GM19455 (cell line): Measurements from ENCODE around the gene TCEAL3.
"Not testable (repeated sequence)": the region's sequence is repeated elsewhere in the genome, so short reads cannot be mapped to it uniquely, and the experiment has no call there.

Experiments used
- ATAC-seq: cut with Tn5 transposase; IDR thresholded peaks from one replicate; pipeline ENCODE4 v1.9.1; 2021; ENCODE audit not compliant: unreplicated experiment

TCEAL3 gene, protein sequence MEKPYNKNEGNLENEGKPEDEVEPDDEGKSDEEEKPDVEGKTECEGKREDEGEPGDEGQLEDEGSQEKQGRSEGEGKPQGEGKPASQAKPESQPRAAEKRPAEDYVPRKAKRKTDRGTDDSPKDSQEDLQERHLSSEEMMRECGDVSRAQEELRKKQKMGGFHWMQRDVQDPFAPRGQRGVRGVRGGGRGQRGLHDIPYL

GRCh38 chrX:103607364-103608305 is at the start of gene TCEAL3:
TSS of gene TCEAL3 (plus strand) at chrX:103607963. CDS start at chrX:103609065, 1,102 bp downstream.
- peak; percentile 79 for ATAC-seq

GRCh38 chrX:103560256-103560655 is 47.5 kb upstream of the TCEAL3 start:
- no peak for ATAC-seq

- no peak for ATAC-seq
Observed at GRCh38 chrX:103562801-103563200, 45.0 kb upstream of the TCEAL3 start.

DNA sequence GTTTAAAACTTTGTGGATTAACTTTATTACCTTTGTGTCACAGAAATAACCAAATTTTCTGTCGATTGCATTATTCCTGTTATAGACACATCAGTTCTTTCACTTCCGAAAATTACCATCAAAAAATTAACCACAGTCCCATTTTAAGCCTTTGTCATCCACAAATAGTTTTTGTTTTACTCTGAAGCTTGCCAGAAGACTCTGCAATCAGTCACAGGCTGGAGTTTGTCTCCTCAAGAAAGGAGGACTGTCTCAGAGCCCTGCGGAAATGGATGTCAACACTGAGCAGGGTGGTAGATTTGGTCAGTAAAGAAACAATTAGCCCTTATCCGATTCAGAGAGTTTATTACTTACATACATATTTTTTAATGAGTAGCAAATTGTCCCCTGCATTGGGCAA is 42.6 kb upstream of the TCEAL3 start:
- no peak for ATAC-seq

- ATAC-seq = no peak
Observed at GRCh38 chrX:103565752-103566151, 42.0 kb upstream of the TCEAL3 start.

DNA sequence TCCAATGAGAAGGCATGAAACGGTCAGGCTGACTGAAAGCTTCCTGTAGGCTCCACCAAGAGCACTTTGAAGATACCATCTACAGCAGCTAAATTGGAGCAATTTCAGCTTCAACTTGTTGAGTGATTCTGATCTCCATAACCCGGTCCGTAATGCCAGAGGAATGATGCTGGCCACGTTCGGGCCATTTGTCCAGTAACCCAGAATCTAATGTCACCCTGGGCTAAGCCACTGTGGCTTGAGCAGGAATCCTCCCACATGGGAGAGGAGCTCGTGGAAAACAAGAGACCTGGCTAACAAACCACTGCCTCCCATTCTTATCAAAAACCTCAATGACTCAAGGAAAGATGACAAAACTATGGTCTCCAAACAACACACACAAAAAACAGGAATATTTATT is 36.6 kb upstream of the TCEAL3 start:
- ATAC-seq = no peak

GRCh38 chrX:103571726-103572125 is 36.0 kb upstream of the TCEAL3 start:
- ATAC-seq = no peak

GRCh38 chrX:103573202-103573601 is 34.6 kb upstream of the TCEAL3 start:
- no peak for ATAC-seq

DNA sequence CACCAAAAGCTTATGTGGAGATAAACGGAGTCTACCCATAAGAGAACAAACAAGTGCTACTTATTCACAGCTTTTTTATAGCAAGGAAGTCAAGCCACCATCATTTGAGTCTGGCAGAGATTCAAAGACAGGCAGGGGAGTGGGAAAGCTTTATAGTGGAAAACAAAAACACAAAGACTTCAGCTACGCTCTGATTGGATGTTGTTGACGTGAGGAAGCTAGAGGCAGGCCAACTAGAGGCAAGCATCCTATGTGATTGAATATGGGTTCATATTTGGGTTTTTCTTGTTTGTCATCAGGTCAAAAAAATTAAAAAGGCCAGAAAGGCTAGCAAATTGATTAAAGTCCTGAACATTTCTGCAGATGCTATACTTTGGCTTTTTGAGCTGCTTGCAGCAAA is 23.2 kb upstream of the TCEAL3 start:
- ATAC-seq = no peak

DNA sequence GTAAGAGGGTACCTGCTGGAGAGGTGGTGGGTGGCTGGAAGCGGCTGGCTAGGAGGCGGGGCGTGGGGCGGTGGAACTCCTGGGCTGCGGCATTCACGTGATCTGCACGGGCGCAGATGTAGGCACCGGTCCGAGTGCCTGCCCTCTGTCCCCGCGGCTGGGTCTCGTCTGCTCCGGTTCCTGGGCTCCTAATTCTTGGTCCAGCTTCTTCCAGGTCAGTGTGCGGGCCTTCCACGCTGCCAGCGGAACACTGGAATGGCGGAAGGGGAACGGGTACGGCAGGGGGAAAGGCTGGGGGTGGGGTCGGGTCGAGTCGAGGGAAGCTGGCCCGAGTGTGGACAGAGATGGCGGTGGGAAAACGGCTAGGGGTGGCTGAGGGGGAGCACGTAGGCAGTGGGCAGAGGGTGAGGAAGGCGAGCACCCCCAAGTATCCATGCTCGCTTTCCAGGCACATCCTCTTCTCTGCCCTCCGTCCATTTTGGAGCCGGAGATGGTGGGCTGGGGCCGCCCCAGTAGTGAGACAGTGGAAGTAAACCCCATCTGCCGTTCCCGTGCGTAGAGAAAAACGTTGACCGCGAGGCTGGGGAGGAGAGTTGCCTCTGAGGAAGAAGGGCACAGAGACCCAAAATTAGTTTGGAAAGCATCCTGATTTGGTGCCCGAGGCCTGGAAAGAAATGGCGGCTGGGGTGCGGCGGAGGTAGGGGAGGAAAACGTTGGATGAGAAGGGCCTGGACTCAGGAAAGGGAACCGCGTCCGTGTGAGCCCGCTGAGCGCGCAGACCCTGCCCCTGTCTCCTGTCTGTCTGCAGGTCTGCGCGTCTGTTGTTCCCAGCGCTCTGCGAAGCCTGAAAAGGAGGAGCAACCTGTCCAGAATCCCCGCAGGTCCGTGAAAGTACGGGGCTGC is 22.1 kb upstream of the TCEAL3 start, which contains the start of gene TCEAL4:
TCEAL4 (plus strand) TSS at position 105 of the 903 bp plus-strand sequence. CDS start 1,161 bp downstream, outside the sequence.
- ATAC-seq = peak; percentile 86

DNA sequence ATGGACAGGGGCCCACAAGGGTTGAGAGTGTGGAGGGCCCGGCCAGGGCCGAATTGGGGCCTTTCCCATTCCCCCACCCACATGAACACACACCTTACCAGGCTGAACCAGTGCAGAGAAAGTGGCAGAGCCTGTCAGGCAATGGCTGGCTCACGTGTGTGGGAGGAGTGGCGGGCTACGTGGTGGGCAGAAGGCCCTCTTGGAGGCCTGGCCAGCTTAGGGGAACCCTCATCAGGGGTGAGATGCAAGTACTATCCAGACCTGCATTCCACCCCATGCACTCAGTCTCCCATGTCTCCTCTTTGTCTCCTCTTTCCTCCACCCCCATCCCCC is 21.5 kb upstream of the TCEAL3 start:
- no peak for ATAC-seq

DNA sequence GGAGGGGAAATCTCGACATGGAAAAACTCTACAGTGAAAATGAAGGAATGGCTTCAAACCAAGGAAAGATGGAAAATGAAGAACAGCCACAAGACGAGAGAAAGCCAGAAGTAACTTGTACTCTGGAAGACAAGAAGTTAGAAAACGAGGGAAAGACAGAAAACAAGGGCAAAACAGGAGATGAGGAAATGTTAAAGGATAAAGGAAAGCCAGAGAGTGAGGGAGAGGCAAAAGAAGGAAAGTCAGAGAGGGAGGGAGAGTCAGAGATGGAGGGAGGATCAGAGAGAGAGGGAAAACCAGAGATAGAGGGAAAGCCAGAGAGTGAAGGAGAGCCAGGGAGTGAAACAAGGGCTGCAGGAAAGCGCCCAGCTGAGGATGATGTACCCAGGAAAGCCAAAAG is 21.1 kb upstream of the TCEAL3 start:
- ATAC-seq = no peak

DNA sequence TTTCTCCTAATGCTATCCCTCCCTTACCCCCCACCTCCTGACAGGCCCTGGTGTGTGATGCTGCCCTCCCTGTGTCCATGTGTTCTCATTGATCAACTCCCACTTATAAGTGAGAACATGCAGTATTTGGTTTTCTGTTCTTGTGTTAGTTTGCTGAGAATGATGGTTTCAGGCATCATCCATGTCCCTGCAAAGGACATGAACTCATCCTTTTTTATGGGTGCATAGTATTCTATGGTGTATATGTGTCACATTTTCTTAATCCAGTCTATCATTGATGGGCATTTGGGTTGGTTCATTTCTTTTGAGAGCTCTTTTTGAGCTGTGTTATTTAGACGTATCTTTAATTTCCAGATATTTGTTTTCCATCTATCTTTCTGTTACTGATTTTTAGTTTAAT is 15.5 kb upstream of the TCEAL3 start:
- not testable (repeated sequence) for ATAC-seq

GRCh38 chrX:103595202-103595601 is 12.6 kb upstream of the TCEAL3 start:
- ATAC-seq = not testable (repeated sequence)

- no peak for ATAC-seq
Observed at GRCh38 chrX:103608306-103608963, 672 bp downstream of the TCEAL3 start.

DNA sequence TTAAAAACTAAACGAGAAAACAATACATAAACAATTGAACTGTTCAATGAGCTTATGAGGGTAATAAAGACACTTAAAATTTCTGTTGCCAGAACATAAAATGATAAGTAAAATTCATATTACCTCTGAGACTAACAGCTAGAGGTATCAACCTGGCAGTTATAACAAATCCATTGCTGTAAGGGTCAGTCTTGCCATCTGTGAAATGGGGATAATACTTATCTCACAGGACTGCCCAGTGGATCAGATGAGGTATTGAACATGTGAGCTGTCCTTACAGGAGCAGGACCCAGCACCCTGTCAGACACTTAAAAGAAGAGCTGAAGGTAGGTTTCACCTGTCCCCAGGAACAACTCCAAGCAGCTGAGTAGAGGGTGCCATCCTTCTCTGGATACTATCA is 2.5 kb downstream of the TCEAL3 start:
- no peak for ATAC-seq

GRCh38 chrX:103613362-103613890 is 5.7 kb downstream of the TCEAL3 start:
- no peak for ATAC-seq

DNA sequence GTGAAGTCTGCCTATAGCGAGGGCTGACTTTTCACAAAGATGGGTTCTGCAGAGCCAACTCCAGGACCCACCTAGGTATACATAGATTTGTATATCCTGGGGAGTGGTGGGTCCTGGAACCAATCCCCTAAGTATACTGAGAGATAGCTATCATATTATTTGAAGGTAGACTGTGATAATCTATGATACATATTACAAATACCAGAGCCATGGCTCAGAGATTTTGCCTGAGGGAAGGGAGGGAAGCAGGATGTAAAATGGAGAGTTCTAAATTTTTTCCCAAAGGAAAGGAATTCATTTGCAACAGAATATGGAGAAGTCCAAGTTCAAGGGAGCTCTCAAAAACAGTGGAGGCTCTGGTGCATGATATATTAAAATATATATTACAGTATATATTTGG is 7.2 kb downstream of the TCEAL3 start:
- no peak for ATAC-seq

DNA sequence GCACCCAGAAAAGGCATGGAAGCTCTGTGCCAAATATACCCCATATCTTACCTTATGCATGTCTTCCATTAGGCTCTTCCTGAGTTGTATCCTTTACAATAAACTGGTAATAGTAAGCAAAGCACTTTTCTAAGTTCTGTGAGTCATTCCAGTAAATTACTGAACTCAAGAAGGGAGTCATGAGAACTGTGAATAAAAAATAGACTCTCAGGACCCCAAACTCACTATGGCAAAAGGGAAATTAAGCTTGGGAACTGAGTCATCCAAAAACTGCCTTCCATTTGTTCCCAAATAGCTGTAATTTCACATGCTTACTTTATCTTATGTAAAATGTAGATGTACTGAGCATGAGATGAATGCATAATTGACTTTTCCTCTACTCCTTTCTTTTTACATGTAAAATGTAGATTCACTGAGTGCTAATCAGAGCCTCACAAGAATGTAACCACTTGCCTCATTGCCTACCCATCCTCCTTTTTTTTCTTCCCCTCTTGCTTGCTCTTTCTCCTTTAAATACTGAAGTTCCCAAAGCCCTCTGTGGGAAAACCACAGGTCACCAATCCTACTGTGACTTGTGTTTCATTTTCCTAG is 8.1 kb downstream of the TCEAL3 start:
- no peak for ATAC-seq

DNA sequence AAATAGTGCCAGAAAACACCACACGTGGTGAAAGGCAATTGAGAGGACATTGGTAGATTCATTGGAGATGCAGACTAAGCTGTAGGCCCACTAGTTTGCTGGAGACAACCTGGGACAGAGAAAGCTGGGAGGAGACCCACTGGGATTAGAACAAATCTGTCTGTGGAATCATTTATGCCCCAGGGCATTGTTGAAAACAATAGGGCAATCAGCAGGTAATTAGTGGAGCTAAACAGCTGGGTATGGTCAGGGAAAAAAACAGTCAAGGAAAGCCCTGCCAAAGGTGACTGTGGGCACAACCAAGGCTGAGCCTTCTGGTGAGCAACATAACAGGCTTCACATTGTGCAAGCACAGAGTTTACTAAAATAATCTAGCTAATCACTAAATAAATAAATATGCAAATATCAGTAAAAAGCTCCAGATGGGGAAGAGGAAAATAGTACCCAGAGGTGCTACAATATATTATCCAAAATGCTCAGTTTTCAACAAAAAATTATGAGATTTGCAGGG is 9.0 kb downstream of the TCEAL3 start:
- ATAC-seq = no peak
